ENCODE data around the gene HIGD1A. TPM values are rescaled to one million over a fixed set of nuclear protein-coding genes. Genes with fewer than 3 reads are reported as not detected.
"Not testable (repeated sequence)": the region's sequence is repeated elsewhere in the genome, so short reads cannot be mapped to it uniquely, and the experiment has no call there.

The HIGD1A gene
- total RNA-seq, 1 experiment from 2014 or later: 68.3 TPM

GRCh38 chr3:42830437-42831320 is 26.4 kb upstream of the HIGD1A start:
- peak; percentile 8 for DNase-seq (ENCODE audit: low read depth)
- in situ Hi-C loops (cut with HindIII; ENCODE audit: low pct_unique_long_range_greater_than_20kb, low sequenced_read_pairs): no loop called here

DNA sequence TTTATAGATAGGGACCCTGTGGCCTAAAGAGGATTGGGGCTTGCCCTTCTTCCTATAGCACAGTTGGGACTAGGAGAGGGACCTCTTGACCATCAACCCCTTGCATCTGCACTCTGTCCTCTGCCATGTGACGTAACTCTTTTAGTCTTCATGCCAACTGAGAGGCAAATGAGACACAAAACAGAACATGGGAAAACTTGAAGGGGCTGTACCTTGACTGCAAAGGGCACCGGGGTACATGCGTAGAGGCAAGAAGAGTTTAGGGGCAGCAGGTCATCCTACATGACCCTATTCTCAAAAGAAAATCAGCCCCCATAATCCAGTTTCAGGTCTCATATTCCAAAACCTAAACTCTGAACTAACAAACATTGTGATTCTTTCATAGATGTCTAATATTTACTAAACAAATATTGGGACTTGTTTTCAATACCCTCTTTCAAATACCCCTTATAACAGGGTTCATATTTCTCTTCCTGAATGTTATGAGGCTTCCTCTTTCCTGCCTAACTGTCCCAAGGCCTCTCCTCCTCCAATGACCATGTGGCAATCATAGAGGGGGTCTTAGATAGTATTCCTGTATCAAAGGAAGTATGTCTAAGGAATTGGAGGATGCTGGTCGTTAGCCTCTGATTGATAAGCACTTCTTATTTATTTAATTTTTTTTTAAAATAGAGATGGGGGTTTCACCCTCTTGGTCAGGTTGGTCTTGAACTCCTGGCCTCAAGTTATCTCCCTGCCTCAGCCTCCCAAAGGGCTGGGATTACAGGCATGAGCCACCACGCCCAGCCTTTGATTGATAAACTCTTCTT is 25.5 kb upstream of the HIGD1A start:
- DNase-seq (ENCODE audit: low read depth): no peak
- in situ Hi-C loops (cut with HindIII; ENCODE audit: low pct_unique_long_range_greater_than_20kb, low sequenced_read_pairs): no loop called here

- in situ Hi-C loops (cut with HindIII; ENCODE audit: low pct_unique_long_range_greater_than_20kb, low sequenced_read_pairs): no loop called here
- peak; percentile 3 for DNase-seq (ENCODE audit: low read depth)
Observed at GRCh38 chr3:42829083-42829627, 24.9 kb upstream of the HIGD1A start.

- no peak for DNase-seq (ENCODE audit: low read depth)
- in situ Hi-C loops (cut with HindIII; ENCODE audit: low pct_unique_long_range_greater_than_20kb, low sequenced_read_pairs): no loop called here
Observed at GRCh38 chr3:42827654-42828053, 23.4 kb upstream of the HIGD1A start.

DNA sequence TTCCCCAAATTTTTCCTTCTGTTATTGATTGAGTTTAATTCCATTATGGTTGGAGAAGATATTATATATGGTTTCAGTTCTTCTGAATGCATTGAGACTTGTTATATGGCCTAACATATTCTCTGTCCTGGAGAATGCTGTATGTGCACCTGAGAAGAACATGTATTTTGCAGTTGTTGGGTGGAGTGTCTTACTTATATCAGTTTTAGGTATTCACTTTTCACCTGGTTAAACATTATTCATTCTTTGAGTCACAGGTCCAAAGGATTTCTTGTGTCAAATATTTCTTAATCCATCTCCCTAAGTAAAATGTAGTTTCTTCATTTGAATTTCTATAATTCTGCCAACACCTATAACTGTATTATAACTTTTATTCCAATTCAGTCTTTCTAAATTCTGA is 22.7 kb upstream of the HIGD1A start:
- no peak for DNase-seq (ENCODE audit: low read depth)
- in situ Hi-C loops (cut with HindIII; ENCODE audit: low pct_unique_long_range_greater_than_20kb, low sequenced_read_pairs): no loop called here

GRCh38 chr3:42826141-42826540 is 21.9 kb upstream of the HIGD1A start:
- in situ Hi-C loops (cut with HindIII; ENCODE audit: low pct_unique_long_range_greater_than_20kb, low sequenced_read_pairs): no loop called here
- DNase-seq (ENCODE audit: low read depth): no peak

DNA sequence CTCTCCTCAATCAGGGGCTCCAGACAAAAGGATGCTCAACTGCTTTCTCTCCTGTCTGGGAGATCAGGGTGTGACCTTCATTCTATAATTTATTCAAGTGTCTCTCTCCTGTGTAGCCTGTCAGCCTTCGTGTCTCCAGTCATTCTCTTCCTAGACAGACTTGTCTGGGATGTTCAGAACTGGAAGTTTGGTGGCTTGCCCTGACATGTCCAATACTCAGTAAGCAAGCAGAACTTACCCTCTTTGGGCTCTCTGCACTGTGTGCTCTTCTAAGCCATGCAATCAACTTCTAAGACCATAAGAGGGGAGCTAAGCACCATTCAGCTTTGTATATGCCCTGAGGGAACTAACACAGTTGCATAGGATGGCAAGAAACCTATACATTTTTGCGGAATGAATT is 19.1 kb upstream of the HIGD1A start:
- DNase-seq (ENCODE audit: low read depth): peak; percentile 3
- in situ Hi-C loops (cut with HindIII; ENCODE audit: low pct_unique_long_range_greater_than_20kb, low sequenced_read_pairs): no loop called here

- DNase-seq (ENCODE audit: low read depth): no peak
- in situ Hi-C loops (cut with HindIII; ENCODE audit: low pct_unique_long_range_greater_than_20kb, low sequenced_read_pairs): no loop called here
Observed at GRCh38 chr3:42822828-42823227, 18.5 kb upstream of the HIGD1A start.

DNA sequence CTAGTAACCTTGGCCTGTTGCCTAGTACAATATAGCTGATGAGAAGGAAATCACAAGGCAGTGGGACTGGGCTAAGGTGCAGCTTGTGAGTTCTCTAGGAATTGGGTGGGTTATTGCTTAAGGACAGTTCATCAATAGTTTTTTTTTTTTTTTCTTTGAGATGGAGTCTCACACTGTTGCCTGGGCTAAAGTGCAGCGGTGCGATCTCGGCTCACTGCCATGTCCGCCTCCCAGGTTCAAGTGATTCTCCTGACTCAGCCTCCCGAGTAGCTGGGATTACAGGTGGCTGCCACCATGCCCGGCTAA is 16.4 kb upstream of the HIGD1A start:
- in situ Hi-C loops (cut with HindIII; ENCODE audit: low pct_unique_long_range_greater_than_20kb, low sequenced_read_pairs): no loop called here
- DNase-seq (ENCODE audit: low read depth): no peak

DNA sequence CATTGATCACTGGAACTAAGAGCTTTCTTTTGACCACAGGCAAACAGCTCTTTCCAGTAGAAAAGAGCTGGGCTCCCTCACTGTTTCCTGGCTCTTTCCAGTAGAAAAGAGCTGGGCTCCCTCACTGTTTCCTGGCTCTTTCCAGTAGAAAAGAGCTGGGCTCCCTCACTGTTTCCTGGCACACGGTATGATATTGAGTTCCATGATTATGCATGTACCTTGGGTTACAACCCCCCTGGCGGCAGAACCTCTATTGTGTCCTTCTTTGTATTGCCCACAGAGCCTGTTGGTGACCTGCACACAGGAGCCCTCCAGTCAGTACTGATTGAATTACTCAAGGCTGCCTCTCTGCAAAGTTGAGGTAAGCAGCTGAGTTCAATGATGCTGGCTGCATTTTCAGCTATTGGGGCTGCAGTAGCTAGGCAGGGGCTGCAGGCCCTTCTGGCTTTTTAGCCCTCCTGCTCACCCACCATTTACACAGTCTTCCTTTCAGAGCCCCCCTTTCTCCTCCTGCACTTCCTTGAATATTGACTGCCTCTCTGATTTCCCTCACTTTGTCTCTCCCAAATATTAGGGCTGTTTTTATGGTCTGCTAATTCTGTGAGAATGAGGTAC is 15.2 kb upstream of the HIGD1A start:
- DNase-seq (ENCODE audit: low read depth): no peak
- in situ Hi-C loops (cut with HindIII; ENCODE audit: low pct_unique_long_range_greater_than_20kb, low sequenced_read_pairs): no loop called here

GRCh38 chr3:42815826-42816225 is 11.5 kb upstream of the HIGD1A start:
- peak; percentile 4 for DNase-seq (ENCODE audit: low read depth)
- in situ Hi-C loops (cut with HindIII; ENCODE audit: low pct_unique_long_range_greater_than_20kb, low sequenced_read_pairs): no loop called here

DNA sequence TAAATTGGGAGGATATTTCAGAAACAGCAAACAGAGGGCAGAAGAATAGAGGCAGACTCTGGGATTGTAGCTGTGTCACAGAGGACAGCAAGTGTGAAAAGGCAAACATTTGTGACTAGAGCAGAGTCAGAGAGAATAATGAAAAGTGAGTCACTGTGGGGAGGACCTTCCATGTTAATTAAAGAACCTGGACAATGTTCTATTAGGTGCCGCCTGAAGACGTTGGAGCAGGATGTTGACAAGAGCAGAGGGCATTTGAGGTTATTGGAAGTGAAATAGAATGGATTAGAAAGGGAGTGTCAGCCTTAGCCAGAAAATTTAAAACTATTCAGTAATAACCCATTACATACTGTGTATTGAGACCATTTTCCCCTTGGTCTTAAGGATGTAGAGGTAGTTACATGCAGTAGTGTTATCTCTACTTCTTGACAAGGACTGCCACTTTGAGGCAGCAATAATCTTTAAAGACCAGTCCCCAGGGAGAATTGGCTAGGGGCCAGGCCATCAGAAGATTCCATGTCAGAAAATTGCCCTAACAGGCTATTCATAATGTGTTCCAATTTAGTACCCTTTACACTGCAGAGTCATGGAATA is 10.7 kb upstream of the HIGD1A start:
- peak; percentile 36 for DNase-seq (ENCODE audit: low read depth)
- in situ Hi-C loops (cut with HindIII; ENCODE audit: low pct_unique_long_range_greater_than_20kb, low sequenced_read_pairs): no loop called here

- in situ Hi-C loops (cut with HindIII; ENCODE audit: low pct_unique_long_range_greater_than_20kb, low sequenced_read_pairs): no loop called here
- DNase-seq (ENCODE audit: low read depth): no peak
Observed at GRCh38 chr3:42814246-42814645, 10.0 kb upstream of the HIGD1A start.

GRCh38 chr3:42811118-42811883 is 7.0 kb upstream of the HIGD1A start:
- in situ Hi-C loops (cut with HindIII; ENCODE audit: low pct_unique_long_range_greater_than_20kb, low sequenced_read_pairs); DNase-seq (ENCODE audit: low read depth): not testable (repeated sequence)

- in situ Hi-C loops (cut with HindIII; ENCODE audit: low pct_unique_long_range_greater_than_20kb, low sequenced_read_pairs): not testable (repeated sequence)
- peak; percentile 21 for DNase-seq (ENCODE audit: low read depth)
Observed at GRCh38 chr3:42810706-42811105, 6.4 kb upstream of the HIGD1A start.

DNA sequence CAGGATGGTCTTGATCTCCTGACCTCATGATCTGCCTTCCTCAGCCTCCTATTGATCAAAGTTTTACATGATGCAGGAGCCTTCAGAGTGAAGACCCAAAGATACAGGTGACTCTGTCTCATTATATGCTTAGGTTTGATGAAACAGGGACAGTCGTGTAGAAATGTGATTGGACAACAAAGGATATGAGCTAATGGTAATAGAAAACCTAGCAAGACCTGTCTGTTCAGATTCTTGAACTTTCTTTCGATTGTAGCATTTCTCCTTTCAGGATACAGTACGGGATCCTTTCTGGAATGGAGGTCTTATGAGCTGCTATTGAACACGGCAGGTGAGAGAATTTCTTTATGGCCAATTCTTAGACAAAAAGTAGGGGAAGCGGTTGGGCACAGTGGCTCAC is 4.9 kb upstream of the HIGD1A start, which contains the start of gene ACKR2:
Gene ACKR2 (plus strand): TSS at position 244 of the 400 bp plus-strand sequence. CDS start 55,058 bp downstream, outside the sequence.
- in situ Hi-C loops (cut with HindIII; ENCODE audit: low pct_unique_long_range_greater_than_20kb, low sequenced_read_pairs): no loop called here
- no peak for DNase-seq (ENCODE audit: low read depth)

DNA sequence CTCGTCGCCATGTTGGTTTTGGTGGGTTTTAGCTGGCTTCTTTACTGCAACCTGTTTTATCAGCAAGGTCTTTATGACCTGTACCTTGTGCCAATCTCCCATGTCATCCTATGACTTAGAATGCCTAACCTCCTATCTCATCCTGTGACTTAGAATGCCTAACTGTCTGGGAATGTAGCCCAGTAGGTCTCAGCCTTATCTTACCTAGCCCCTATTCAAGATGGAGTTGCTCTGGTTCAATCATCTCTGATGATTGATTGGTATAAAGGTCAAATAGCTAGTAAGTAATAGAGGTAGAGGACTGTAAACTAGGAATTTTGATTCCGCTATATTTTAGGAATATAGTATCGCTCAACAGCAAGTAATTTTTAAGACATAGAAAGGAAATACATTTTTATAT is 3.6 kb upstream of the HIGD1A start:
- no peak for DNase-seq (ENCODE audit: low read depth)
- in situ Hi-C loops (cut with HindIII; ENCODE audit: low pct_unique_long_range_greater_than_20kb, low sequenced_read_pairs): no loop called here

All from Caki2 (cell line).